ENCODE measurements around the gene LRRC2.

- TF ChIP-seq, protein P1, sequence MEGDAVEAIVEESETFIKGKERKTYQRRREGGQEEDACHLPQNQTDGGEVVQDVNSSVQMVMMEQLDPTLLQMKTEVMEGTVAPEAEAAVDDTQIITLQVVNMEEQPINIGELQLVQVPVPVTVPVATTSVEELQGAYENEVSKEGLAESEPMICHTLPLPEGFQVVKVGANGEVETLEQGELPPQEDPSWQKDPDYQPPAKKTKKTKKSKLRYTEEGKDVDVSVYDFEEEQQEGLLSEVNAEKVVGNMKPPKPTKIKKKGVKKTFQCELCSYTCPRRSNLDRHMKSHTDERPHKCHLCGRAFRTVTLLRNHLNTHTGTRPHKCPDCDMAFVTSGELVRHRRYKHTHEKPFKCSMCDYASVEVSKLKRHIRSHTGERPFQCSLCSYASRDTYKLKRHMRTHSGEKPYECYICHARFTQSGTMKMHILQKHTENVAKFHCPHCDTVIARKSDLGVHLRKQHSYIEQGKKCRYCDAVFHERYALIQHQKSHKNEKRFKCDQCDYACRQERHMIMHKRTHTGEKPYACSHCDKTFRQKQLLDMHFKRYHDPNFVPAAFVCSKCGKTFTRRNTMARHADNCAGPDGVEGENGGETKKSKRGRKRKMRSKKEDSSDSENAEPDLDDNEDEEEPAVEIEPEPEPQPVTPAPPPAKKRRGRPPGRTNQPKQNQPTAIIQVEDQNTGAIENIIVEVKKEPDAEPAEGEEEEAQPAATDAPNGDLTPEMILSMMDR (IDR thresholded peaks at IDR 0.05) = no peak
- no peak for TF ChIP-seq REST (IDR thresholded peaks at IDR 0.05; ENCODE audit: insufficient read depth in 1 of 2, low read depth in 2 of 2, low read length in 1 of 2)
- no peak for TF ChIP-seq TCF7L2 (IDR thresholded peaks at IDR 0.05; ENCODE audit: low read depth, low read length)
- no peak for TF ChIP-seq SIN3A (IDR thresholded peaks at IDR 0.05; ENCODE audit: borderline replicate concordance, insufficient read depth, low read depth, low read length)
Observed at GRCh38 chr3:46604127-46604526, 38.0 kb upstream of the LRRC2 start.

Data from Panc1 (cell line).